CD1c-positive myeloid dendritic cell (primary cell): Measurements from ENCODE around the gene TBX4.
"Not testable (repeated sequence)": the region's sequence is repeated elsewhere in the genome, so short reads cannot be mapped to it uniquely, and the experiment has no call there.

Experiments used
- DNase-seq: peaks from one replicate; pipeline ENCODE4 v3.0.0-alpha.2; 2016; ENCODE audit errors: extremely low spot score

TBX4 gene

GRCh38 chr17:61524319-61524718 lies 72.1 kb downstream of the TBX4 start:
- no peak for DNase-seq

GRCh38 chr17:61527441-61527840 lies 75.2 kb downstream of the TBX4 start:
- DNase-seq = not testable (repeated sequence)

GRCh38 chr17:61528171-61528570 lies 75.9 kb downstream of the TBX4 start:
- DNase-seq = no peak

GRCh38 chr17:61531223-61531622 lies 79.0 kb downstream of the TBX4 start:
- no peak for DNase-seq

- DNase-seq = no peak
Observed at GRCh38 chr17:61532826-61533225, 80.6 kb downstream of the TBX4 start.

- DNase-seq = no peak
Observed at GRCh38 chr17:61533797-61534196, 81.6 kb downstream of the TBX4 start.

- no peak for DNase-seq
Observed at GRCh38 chr17:61534414-61534813, 82.2 kb downstream of the TBX4 start.
